GM21737 (cell line): Measurements from ENCODE around the gene EXOC6.

ENCODE experiments used
- ATAC-seq: cut with Tn5 transposase; IDR thresholded peaks from one replicate; pipeline ENCODE4 v1.9.1; 2021; ENCODE audit warnings: mild to moderate bottlenecking, moderate library complexity; ENCODE audit not compliant: unreplicated experiment

The EXOC6 gene, protein sequence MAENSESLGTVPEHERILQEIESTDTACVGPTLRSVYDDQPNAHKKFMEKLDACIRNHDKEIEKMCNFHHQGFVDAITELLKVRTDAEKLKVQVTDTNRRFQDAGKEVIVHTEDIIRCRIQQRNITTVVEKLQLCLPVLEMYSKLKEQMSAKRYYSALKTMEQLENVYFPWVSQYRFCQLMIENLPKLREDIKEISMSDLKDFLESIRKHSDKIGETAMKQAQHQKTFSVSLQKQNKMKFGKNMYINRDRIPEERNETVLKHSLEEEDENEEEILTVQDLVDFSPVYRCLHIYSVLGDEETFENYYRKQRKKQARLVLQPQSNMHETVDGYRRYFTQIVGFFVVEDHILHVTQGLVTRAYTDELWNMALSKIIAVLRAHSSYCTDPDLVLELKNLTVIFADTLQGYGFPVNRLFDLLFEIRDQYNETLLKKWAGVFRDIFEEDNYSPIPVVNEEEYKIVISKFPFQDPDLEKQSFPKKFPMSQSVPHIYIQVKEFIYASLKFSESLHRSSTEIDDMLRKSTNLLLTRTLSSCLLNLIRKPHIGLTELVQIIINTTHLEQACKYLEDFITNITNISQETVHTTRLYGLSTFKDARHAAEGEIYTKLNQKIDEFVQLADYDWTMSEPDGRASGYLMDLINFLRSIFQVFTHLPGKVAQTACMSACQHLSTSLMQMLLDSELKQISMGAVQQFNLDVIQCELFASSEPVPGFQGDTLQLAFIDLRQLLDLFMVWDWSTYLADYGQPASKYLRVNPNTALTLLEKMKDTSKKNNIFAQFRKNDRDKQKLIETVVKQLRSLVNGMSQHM

GRCh38 chr10:92848441-92849233 is at the start of gene EXOC6:
TSS of gene EXOC6 (plus strand) at chr10:92848520. CDS start at chr10:92848534, 14 bp downstream.
- ATAC-seq: peak; percentile 82

DNA sequence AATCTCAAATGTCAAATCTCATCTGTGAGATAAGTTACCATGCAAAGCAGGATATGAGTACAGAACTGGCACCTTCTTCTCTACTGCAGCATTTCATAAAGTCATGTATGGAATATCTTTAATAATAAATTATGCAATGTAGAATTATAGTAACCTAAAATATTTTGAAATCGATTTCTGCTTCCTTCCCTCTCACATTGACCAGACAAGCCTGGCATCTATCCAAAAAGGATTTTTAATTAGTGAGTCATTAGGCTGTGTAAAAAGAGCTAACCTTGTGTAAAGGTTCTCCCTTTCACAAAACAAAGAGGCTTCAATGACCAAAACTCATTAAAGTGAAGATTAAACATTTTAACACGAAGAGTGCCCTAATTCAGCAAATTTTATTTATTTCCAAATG is 48.8 kb upstream of the EXOC6 start:
- ATAC-seq: no peak

DNA sequence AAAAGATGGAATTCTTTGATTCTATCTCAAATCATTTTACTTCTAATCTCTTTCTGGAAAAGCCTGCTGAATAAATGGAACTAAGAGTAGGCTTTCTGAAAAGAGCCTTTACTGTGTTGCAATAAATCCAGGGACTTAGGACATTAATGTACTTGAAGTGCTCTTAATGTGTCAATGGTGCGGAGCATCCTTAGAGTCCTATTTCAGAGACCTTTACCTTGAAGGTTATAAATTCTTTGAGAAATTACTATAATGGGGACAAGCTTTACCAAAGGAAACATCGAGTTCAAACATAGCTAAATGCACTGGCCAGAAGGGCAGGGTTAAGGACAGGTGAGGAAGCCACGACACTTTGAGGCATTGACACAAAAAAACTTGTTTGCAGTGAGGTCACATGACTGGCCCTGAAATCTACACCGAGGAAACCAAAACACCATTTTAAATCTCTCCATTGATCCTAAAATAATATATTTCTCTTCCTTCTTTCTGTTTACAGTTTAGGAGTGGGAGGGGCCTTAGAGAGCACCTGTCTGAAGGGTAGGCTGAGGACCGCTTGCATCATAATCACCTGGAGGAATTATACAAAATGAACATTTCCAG is 48.1 kb upstream of the EXOC6 start:
- no peak for ATAC-seq

DNA sequence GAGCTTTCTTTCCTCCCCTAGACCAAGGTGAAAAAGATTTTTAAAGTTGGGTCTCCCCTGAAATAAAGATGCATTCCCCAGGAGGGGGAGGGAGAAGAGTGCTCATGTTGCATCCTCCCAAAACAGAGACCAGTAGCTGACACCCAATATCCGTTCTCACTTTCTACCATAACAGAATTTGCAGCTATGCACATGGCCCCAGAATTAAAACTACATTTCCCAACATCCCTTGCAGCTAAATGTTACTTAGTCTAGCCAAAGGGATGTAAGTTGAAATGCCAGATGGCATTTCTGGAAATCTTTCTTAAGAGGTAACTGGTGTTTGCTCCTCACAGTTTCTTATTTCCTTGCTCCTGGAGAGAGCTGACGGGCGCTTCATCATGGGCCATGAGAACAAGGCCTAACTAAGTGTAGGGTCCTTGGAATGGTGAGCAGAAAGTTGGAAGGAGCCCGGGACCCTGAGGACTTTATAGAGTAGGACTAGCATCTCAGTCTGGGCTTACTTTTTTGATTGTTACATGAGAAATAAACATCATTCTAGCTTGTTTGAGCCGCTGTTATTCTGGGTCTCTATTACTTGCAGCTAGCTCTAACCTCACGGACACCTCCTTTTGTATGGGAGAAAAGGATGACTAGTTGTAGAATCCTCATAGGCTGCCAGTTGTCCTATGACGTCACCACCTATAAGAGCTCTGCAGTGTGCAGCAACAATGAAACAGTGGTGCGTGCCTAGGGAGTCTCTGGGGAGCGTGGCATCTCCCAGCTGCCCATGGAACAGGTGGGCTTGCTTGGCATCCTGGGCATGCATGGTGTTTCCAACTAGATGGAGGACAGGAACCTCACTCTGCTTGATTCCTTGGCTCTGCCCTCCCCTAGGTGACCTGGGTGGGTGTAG is 46.1 kb upstream of the EXOC6 start:
- ATAC-seq: no peak

DNA sequence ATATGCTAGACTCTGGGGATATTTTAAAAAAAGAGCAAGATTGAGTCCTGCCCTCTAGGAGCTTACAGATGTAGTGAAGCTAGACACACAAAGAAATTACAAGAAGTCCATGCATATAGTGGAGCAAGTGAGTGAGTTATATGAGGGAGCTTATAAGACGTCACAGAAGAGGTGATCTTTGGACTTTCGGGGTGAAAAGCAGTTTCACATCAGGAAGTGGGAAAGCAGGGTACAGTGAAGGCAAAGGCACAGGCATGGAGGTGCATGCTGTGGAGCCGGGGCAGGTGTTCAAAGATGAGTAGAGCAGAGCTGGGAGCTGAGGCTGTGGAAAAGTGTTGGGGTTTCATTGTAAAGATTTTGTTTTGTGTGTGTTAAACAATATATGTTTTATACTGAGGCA is 38.5 kb upstream of the EXOC6 start:
- no peak for ATAC-seq

DNA sequence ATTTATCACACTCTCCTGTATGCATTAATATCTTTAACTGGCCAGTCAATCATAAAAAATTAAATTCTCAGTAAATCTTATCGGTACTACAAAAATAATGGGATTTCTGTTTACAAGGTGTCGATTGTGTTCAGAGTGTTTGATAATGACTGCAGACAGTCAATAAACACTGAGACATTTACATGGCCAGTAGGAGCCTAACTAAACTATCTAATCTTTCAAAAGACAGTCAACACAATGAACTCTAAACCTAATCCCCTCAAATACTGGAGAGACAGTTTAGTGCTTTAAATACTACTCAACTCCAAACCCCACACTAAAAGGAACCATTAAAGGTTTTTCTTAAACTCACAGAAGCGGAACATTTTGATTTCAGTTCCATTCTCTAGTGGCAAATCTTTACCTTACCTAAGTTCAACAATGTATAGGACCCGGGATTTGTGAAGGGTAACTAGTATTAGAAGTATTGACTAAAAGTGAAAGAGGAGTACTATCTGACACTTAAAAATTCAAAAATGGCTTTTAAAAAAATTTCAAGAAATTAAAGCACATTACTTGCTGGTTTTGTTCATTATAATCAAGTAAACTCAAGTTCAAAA is 37.3 kb upstream of the EXOC6 start:
- no peak for ATAC-seq

DNA sequence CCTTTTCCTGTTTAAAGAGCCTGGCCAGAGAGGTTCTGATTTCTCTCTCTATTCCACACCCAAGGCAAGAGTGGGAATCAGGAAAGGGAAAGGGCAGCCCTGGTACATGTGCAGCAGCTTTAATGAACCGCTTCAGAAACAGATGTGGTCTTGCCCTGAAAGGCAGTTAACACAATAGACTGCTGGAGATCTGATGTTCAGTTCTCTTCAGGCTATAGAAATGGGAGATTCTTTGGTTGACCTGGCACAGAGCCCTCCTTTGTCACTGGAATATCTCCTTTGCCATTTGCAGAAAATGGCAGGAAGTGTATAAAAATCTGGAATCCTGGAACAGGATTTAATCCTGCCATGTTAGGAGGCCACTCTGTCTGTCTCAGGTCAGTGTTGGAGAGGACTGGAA is 36.3 kb upstream of the EXOC6 start:
- ATAC-seq: no peak

DNA sequence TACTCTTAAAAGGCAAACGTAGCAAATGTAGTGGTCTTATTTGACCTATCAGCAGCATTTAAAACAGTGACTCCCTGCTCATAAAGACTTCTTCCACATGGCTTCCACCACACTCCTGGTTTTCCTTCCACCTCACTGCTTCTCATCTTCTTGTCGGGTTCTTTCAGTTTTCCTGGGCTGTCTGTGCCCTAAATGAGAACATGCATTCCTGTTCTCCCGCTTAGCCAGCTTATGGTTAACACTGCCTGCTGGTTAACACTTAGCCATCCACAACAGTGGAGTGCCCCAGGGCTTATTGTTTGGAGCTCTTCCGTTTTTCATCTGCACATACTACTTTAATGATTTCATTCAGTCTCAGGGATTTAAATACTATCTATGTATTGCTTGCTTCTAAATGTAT is 34.3 kb upstream of the EXOC6 start:
- no peak for ATAC-seq

DNA sequence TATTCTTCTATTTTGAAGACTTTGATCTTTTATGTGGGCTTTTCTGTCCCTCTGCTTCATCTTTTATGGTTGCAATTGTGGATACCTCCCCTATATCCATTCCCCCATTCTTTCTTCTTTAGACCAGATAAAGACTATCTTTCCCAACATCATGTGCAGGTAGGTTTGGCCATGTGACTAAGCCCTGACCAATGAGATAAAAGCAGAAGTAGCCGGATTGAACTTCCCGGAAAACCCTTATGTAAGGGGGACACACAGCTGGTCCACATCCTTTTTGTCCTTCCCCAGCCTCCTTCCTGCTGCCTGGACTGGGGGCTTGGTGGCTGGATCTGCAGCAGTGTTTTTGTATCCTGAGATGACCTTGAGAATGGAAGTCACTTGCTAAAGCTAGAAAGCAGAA is 33.5 kb upstream of the EXOC6 start:
- no peak for ATAC-seq

DNA sequence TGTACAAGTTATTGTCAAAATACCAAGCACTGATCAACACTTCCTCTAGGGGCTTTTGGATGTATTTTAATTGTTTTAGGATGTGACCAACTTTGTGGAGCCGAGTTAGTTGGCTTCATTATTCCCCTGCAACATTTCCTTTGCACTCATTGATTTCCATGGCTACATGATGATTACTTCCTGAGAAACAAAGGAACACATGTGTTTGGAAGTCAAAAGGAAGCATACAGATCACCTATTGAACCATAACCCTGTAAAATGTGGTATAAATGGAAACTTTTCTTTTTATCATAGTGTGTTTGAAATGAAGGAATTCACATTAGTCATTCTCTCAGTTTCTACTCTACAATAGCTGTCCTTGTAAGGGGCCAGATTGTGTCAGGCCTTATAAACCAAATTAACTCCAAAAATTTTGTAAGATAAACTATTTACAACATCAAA is 32.2 kb upstream of the EXOC6 start:
- no peak for ATAC-seq

- ATAC-seq: no peak
These were observed 26.2 kb upstream of the EXOC6 start for GRCh38 chr10:92822060-92822634.

DNA sequence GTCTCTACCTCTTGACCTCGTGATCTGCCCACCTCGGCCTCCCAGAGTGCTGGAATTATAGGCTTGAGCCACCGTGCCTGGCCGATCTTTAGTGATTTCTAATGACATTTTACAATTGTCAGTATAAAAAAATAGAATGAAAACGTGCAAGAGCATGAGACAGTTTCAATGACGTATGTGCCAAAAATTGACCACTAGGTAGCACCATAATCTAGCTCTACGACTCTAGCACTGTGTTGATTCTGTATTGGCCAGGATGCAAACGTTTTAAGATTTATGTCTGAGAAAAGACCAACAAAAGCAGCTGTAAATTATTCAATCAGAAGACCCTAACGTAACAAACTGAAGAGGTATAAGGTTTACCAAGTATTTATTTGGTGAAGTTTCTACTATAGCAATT is 25.4 kb upstream of the EXOC6 start:
- ATAC-seq: no peak

GRCh38 chr10:92826061-92826460 is 22.3 kb upstream of the EXOC6 start:
- ATAC-seq: no peak

- no peak for ATAC-seq
These were observed 21.8 kb upstream of the EXOC6 start for GRCh38 chr10:92826504-92826903.

DNA sequence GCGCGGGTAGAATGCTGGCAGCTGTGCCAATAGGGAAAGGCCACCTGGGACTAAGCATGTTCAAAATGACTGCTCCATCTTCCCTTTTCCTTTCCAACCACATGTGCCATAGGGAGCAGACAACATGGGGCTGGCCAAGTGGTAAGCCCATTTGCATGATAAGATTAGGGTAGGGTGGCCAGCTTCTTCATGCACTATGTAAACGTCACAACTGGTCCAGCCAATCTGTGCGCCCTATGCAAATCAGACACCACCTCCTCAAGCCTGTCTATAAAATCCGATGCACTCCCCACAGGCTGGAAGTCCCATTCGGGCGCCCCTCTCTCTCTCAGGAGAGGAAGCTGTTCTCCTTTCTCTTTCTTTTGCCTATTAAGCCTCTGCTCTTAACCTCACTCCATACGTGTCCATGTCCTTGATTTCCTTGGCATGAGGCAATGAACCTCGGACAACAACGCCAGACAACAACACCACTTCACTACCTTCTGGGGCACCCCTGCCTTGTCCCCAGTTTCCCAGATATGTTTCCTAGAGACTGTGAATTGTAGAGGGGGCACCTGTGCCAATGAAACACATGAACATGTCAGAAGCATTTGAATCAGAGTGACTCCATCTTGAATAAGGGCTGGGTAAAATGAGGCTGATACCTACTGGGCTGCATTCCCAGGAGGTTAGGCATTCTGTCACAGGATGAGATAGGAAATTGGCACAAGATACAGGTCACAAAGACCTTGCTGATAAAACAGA is 19.1 kb upstream of the EXOC6 start:
- no peak for ATAC-seq

DNA sequence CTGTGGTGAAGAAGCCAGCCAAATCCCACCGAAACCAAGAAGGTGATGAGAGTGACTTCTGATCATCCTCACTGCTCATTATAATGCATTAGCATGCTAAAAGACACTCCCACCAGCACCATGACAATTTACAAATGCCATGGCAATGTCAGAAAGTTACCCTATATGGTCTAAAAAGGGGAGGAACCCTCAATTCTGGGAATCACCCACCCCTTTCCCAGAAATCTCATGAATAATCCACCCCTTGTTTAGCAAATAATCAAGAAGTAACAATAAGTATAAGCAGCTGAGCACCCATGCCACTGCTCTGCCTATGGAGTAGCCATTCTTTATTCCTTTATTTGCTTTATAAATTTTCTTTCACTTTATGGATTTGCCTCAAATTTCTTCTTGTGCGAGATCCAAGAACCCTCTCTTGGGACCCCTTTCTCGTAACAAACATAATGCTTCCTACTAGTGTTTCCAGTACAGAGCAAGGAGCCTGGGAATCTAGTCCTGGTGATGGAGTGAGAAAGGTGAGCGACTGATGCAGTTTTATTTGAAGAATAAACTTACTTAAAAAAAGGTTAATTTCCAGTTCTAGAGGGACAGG is 18.4 kb upstream of the EXOC6 start:
- ATAC-seq: no peak

DNA sequence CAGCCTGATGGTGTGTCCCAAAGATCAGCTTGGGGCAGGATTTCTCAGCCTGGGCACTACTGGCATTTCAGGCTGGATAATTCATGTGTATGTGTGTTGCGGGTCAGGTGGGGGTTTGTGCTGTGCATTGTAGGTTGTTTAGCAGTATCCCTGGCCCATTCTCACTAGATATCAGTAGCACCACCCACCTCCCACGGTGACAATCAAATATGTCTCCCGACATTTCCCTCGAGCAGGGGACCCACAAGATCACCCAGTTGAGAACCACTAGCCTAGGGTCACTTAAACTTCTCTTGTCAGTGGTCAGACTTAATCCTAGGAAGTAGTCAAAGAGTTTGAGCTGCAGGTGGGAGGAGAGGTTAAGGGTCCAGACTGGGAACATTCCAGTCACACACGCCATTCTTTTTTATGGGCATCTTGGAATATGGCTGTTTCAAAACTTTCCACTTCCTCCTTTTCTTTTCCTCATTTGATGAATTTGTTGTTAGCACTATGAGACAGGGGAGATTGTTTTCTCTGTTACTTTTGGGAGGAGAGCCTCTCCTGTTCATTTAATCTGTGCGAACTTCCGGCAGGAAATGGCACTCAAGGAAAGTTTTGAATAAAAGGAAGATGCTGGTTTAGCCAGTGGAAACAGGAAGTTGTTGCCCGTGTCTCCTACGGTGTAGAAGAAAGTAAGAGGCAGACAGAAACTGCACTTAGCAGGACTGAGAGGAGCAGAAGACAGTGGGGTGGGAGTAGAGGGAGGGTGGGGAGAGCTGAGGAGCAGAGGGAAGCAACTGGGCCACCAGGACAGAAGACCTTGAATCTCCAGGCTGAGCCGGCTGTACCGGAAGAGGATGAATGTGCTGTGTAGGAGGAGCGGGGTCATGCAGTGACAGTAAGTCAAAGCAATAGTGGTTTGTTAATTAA is 17.6 kb upstream of the EXOC6 start:
- ATAC-seq: no peak
